KOPT-K1 (cell line): ENCODE data around the gene FATE1.

Experiments used
- H3K27ac ChIP-seq: fragments of 200-600 bp; sonication (generic); 2 replicates; pipeline ENCODE4 v1.5.1; 2016; ENCODE audit warnings: antibody characterized with exemption, mild to moderate bottlenecking, low read depth, low read length; ENCODE audit not compliant: poor library complexity, severe bottlenecking
- H3K36me3 ChIP-seq: fragments of 200-600 bp; sonication (generic); 2 replicates; pipeline ENCODE4 v1.5.1; 2017; ENCODE audit warnings: antibody characterized with exemption, mild to moderate bottlenecking, low read length, moderate library complexity; ENCODE audit not compliant: insufficient read depth
- H3K9me3 ChIP-seq: fragments of 200-600 bp; sonication (generic); 2 replicates; pipeline ENCODE4 v1.5.1; 2017; ENCODE audit warnings: antibody characterized with exemption, low read length, mild to moderate bottlenecking; ENCODE audit not compliant: insufficient read depth, poor library complexity, severe bottlenecking

Gene FATE1

GRCh38 chrX:151722241-151722846 lies 6.5 kb downstream of the FATE1 start:
- H3K36me3 ChIP-seq = no peaks in the 10 kb centered on the region
- H3K9me3 ChIP-seq = no peaks in the 10 kb centered on the region
- H3K27ac ChIP-seq = no peak overlapping the region

GRCh38 chrX:151723156-151723760 lies 7.4 kb downstream of the FATE1 start:
- no peaks in the 10 kb centered on the region for H3K36me3 ChIP-seq
- H3K9me3 ChIP-seq = no peaks in the 10 kb centered on the region
- no peak overlapping the region for H3K27ac ChIP-seq

GRCh38 chrX:151724563-151725337 lies 8.9 kb downstream of the FATE1 start:
- Histone ChIP-seq H3K36me3 (no peaks in the 10 kb centered on the region), H3K9me3 (no peaks in the 10 kb centered on the region), H3K27ac (no peak overlapping the region)

DNA sequence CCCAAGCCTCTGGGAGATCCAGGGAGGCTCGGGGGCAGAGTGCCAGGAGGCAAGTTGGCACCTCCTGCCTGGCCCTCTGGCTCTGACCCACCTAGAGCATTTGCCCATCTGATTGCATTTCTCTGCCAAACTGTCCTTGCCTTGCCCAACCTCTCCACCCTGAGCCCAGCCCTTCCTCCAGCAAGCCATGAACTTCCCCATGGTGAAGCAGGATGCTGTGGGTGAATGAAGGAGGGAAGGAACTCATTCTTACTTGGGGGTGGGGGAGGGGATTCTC lies 9.4 kb downstream of the FATE1 start:
- Histone ChIP-seq H3K36me3 (no peaks in the 10 kb centered on the region), H3K27ac (no peak overlapping the region), H3K9me3 (no peaks in the 10 kb centered on the region)

DNA sequence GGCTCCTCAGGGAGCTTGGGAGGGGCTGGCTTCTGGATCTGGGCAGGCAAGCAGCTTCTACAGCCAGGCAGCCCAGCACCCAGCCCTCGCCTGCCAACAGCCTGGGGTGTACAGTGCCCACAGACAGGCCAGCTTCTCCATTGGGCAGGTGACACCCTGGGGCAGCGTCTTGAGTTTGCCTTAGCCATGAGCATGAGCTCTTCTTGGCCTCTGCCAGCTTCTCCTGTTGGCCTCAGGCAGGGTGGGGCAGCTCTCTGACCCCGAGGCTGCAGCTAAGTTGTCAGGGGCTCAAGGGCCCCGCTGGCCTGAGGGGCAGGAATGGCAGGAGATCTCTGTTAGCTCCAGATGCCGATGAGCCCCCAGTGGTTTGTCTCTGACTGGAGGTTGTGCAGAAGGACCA lies 10.9 kb downstream of the FATE1 start:
- Histone ChIP-seq H3K36me3 (no peaks in the 10 kb centered on the region), H3K9me3 (no peaks in the 10 kb centered on the region), H3K27ac (no peak overlapping the region)

DNA sequence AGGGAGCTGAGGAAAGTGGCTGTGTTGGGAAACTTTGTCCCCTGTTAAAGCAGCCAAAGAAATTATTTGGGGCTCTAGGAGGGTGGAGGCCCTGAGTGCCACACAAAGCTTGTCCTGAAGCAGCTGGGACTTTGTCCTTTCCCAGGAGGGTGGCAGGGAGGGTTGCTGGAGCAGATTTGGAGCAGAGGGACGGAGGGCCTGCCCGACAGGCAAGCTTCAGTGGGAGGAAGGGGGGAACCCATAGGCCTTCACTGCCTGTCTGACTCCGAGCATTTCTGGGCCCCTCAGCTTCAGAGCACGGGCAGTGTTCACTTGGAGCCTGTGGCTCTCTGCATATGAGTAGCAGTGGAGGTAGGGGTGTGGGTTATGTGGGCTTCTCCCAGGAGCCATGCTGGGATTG lies 11.5 kb downstream of the FATE1 start:
- Histone ChIP-seq H3K27ac (no peak overlapping the region), H3K36me3 (no peaks in the 10 kb centered on the region), H3K9me3 (no peaks in the 10 kb centered on the region)

DNA sequence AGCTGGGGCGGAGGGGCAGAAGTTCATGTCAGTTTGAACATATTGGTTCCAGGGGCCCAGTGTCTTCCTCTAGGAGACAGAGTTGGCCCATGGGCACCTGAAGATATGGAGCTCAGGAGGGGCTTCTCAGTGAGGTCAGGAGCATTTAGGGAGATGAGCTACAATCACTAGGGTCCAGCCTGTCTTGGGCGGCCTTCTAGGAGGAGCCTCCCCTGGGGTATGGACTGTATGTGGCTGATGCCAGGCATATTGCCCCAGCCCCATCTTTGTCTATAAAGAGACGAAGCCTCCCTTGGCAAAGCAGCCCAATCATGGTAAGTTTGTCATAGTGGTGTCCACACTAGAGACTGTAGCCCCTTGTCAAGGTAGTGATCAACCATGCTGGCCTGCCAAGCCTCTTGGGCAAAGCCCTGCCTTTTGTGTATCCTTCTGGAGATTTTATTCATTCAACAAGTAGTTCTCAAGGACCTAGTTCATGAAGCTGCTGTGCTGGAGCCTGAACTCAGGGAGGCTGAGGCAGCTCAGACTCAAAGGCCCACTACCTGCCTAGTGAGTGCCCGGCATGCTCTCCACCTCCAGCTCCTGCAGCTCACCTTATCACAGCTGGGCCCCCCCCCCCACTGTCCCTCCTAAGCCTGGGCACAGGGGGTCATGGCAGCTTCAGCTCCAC lies 13.4 kb downstream of the FATE1 start:
- no peaks in the 10 kb centered on the region for H3K9me3 ChIP-seq
- H3K36me3 ChIP-seq = no peaks in the 10 kb centered on the region
- H3K27ac ChIP-seq = no peak overlapping the region

- no peaks in the 10 kb centered on the region for H3K36me3 ChIP-seq
- H3K9me3 ChIP-seq = no peaks in the 10 kb centered on the region
- no peak within 1 kb of the TSS for H3K27ac ChIP-seq
Observed at GRCh38 chrX:151734446-151734845, 18.6 kb downstream of the FATE1 start, which contains the start of gene CNGA2. Gene CNGA2, plus strand, starts transcription at chrX:151734746. Its CDS starts 3,738 bp downstream, at chrX:151738484.

DNA sequence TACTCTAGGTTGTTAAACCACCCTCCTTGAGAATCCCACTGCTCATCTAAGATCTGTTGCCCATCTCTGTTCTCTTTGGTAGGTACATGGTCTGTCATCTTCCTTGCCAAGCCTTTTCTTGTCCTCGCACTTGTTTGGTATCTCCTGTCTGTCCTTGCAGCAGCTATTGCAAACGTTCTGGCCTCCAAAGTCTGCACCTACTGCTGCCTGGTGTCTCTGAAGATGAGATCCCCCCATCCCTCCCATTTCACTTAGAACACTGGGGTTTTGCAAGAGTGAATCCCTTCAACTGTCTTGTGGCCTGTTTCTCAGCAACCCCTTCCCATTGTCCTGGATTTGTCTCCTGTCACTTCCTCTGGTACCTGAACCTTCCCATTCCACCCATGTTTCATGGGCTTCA lies 19.4 kb downstream of the FATE1 start:
- Histone ChIP-seq H3K9me3 (no peaks in the 10 kb centered on the region), H3K36me3 (no peaks in the 10 kb centered on the region), H3K27ac (no peak overlapping the region)

DNA sequence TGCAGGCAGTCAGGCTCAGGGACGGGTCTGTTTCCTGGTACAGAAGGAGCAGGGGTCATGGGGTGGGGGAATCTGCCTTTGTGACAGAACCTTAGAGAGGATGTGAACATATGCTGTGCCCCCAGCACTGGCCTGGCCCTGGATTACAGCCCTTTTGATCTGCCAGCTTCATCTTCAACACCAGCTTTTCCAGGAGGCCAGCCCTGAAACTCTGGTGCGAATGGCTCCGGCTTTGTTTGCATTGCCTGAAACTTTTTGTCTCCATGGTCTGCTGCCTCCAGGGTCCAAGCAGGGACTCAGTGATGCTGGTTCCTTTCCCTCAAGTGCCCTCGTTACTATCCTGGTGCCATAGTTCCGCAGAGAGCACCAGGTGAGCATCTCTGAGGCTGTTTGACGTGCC lies 20.9 kb downstream of the FATE1 start:
- H3K27ac ChIP-seq = no peak overlapping the region
- no peaks in the 10 kb centered on the region for H3K36me3 ChIP-seq
- no peaks in the 10 kb centered on the region for H3K9me3 ChIP-seq

GRCh38 chrX:151737494-151737893 lies 21.7 kb downstream of the FATE1 start:
- Histone ChIP-seq H3K27ac (no peak overlapping the region), H3K9me3 (no peaks in the 10 kb centered on the region), H3K36me3 (no peaks in the 10 kb centered on the region)

DNA sequence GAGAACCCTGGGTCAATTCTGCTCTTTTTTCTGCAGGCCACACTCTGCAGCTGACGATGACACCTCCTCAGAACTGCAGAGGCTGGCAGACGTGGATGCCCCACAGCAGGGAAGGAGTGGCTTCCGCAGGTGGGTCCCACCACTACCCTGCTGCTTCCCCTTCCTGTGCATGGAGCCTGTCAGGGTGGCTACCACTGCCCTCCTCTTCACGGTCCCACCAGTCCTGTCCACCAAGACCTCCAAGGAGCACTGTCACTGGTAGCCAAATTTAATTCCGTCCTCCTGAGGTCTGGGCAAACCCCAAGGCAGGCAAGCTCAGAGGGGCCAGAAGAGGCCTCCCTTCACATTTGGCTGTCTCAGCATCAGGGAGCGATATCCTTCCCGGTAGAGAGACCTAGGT lies 22.9 kb downstream of the FATE1 start:
- H3K27ac ChIP-seq = no peak overlapping the region
- H3K9me3 ChIP-seq = no peaks in the 10 kb centered on the region
- H3K36me3 ChIP-seq = no peaks in the 10 kb centered on the region

- no peaks in the 10 kb centered on the region for H3K36me3 ChIP-seq
- H3K9me3 ChIP-seq = no peaks in the 10 kb centered on the region
- H3K27ac ChIP-seq = no peak overlapping the region
Observed at GRCh38 chrX:151741606-151742005, 25.8 kb downstream of the FATE1 start.

GRCh38 chrX:151742311-151742710 lies 26.5 kb downstream of the FATE1 start:
- H3K36me3 ChIP-seq = no peaks in the 10 kb centered on the region
- no peaks in the 10 kb centered on the region for H3K9me3 ChIP-seq
- no peak overlapping the region for H3K27ac ChIP-seq

DNA sequence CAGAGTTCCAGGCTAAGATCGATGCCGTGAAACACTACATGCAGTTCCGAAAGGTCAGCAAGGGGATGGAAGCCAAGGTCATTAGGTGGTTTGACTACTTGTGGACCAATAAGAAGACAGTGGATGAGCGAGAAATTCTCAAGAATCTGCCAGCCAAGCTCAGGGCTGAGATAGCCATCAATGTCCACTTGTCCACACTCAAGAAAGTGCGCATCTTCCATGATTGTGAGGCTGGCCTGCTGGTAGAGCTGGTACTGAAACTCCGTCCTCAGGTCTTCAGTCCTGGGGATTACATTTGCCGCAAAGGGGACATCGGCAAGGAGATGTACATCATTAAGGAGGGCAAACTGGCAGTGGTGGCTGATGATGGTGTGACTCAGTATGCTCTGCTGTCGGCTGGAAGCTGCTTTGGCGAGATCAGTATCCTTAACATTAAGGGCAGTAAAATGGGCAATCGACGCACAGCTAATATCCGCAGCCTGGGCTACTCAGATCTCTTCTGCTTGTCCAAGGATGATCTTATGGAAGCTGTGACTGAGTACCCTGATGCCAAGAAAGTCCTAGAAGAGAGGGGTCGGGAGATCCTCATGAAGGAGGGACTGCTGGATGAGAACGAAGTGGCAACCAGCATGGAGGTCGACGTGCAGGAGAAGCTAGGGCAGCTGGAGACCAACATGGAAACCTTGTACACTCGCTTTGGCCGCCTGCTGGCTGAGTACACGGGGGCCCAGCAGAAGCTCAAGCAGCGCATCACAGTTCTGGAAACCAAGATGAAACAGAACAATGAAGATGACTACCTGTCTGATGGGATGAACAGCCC lies 28.0 kb downstream of the FATE1 start:
- H3K9me3 ChIP-seq = no peaks in the 10 kb centered on the region
- no peak overlapping the region for H3K27ac ChIP-seq
- H3K36me3 ChIP-seq = no peaks in the 10 kb centered on the region
